Endothelial cell of umbilical vein (primary cell): ENCODE results near the gene KCNAB2. TPM values are rescaled to one million over a fixed set of nuclear protein-coding genes. Genes with fewer than 3 reads are reported as not detected.

ENCODE experiments used
- BruUV-seq: library from RNA; stranded (reverse); fragments of 400-500 nt; replicated peaks from 2 replicates; lab custom pipeline; 2021; lab: Mats Ljungman, UMichigan
- CTCF ChIA-PET: fragments of 300-600, 350-600 bp; sonication (Branson Sonifier 250); formaldehyde crosslinking; loops from one replicate; lab custom pipeline; 2021; ENCODE audit warnings: antibody characterized with exemption, inconsistent platforms; lab: Charles Lee
- POLR2A ChIA-PET: fragments of 300-600, 350-600 bp; sonication (Branson Sonifier 250); formaldehyde crosslinking; loops from one replicate; lab custom pipeline; 2021; ENCODE audit warnings: antibody characterized with exemption, inconsistent platforms; lab: Charles Lee
- DNase-seq: peaks from one replicate; pipeline ENCODE4 v3.0.0-alpha.2; 2011; ENCODE audit warnings: low read depth, low spot score
- FAIRE-seq: peaks from 2 replicates; lab custom pipeline; 2011; peaks lifted over from hg19 to GRCh38; lab: Jason Lieb, UNC
- H2AFZ ChIP-seq: 2 replicates; pipeline ENCODE4 v1.6.0; 2012; ENCODE audit warnings: low read depth, low read length, control low read depth, inconsistent platforms
- H3K27ac ChIP-seq: 2 replicates; pipeline ENCODE4 v1.5.1; 2011; ENCODE audit warnings: low read depth, mild to moderate bottlenecking, control low read depth, low read length, moderate library complexity; ENCODE audit not compliant: insufficient read depth
- H3K27me3 ChIP-seq, 2 experiments: 2 replicates each; pipeline versions ENCODE4 v1.6.0 to v1.6.1; 2011; ENCODE audit warnings: low read length in 2 of 2, mixed read lengths in 1 of 2; ENCODE audit not compliant: control insufficient read depth in 2 of 2, insufficient read depth in 2 of 2
- H3K36me3 ChIP-seq, 2 experiments: 2 replicates in 1 of 2; 3 replicates in 1 of 2; pipeline ENCODE4 v1.5.1; 2011; ENCODE audit warnings: low read length in 2 of 2, mild to moderate bottlenecking in 1 of 2, moderate library complexity in 1 of 2; ENCODE audit not compliant: control insufficient read depth in 2 of 2, insufficient read depth in 2 of 2; ENCODE audit errors: extremely low read depth in 1 of 2
- H3K4me1 ChIP-seq: 3 replicates; pipeline ENCODE4 v1.5.1; 2011; ENCODE audit warnings: mild to moderate bottlenecking, low read length; ENCODE audit not compliant: control insufficient read depth, insufficient read depth; ENCODE audit errors: extremely low read depth
- H3K4me2 ChIP-seq: 2 replicates; pipeline ENCODE4 v1.6.1; 2011; ENCODE audit warnings: low read length, control low read depth, mixed read lengths; ENCODE audit not compliant: insufficient read depth
- H3K4me3 ChIP-seq, 3 experiments: fragments of 200-600 bp in 1 of 3; sonication (generic), shearing (Covaris generic) in 1 of 3; replicated peaks in 1 of 3; 2 replicates each; pipeline ENCODE4 v1.5.1; 2011 to 2016; ENCODE audit warnings: control low read depth in 3 of 3, low read length in 3 of 3, mild to moderate bottlenecking in 2 of 3, inconsistent platforms in 1 of 3, low read depth in 1 of 3, moderate library complexity in 1 of 3; ENCODE audit not compliant: insufficient read depth in 1 of 3
- H3K79me2 ChIP-seq: 2 replicates; pipeline ENCODE4 v1.6.0; 2012; ENCODE audit warnings: low read length, inconsistent platforms; ENCODE audit not compliant: control insufficient read depth, insufficient read depth
- H3K9ac ChIP-seq: replicated peaks from 2 replicates; pipeline ENCODE3; 2011; ENCODE audit warnings: low read length, control low read depth; ENCODE audit not compliant: insufficient read depth; ENCODE audit errors: extremely low read depth
- H3K9me1 ChIP-seq: replicated peaks from 3 replicates; pipeline ENCODE4 v1.6.0; 2011; ENCODE audit warnings: mild to moderate bottlenecking, low read length; ENCODE audit not compliant: control insufficient read depth, insufficient read depth; ENCODE audit errors: extremely low read depth
- H3K9me3 ChIP-seq: replicated peaks from 2 replicates; pipeline ENCODE4 v1.5.1; 2012; ENCODE audit warnings: low read length, inconsistent platforms; ENCODE audit not compliant: control insufficient read depth, insufficient read depth
- H4K20me1 ChIP-seq: replicated peaks from 2 replicates; pipeline ENCODE3; 2011; ENCODE audit warnings: mild to moderate bottlenecking, low read length; ENCODE audit not compliant: control insufficient read depth, insufficient read depth; ENCODE audit errors: extremely low read depth
- EZH2 ChIP-seq: IDR thresholded peaks from 2 replicates; pipeline ENCODE4 v1.6.1; 2012; ENCODE audit warnings: borderline replicate concordance, low read depth, mild to moderate bottlenecking, moderate library complexity, low read length, inconsistent platforms; ENCODE audit not compliant: severe bottlenecking
- GATA2 ChIP-seq: IDR thresholded peaks from 2 replicates; pipeline ENCODE4 v1.7.0; 2011; ENCODE audit warnings: low read depth, mild to moderate bottlenecking, moderate library complexity, mixed read lengths, low read length; ENCODE audit not compliant: insufficient read length, insufficient read depth
- JUN ChIP-seq: IDR thresholded peaks from 2 replicates; pipeline ENCODE4 v1.6.1; 2011; ENCODE audit warnings: borderline replicate concordance, low read depth; ENCODE audit not compliant: insufficient read length, insufficient read depth
- MYC ChIP-seq: IDR thresholded peaks from one replicate; pipeline ENCODE4 v1.6.1; 2011; ENCODE audit warnings: mild to moderate bottlenecking, low read depth, low read length
- POLR2A ChIP-seq: IDR thresholded peaks from 2 replicates; pipeline ENCODE4 v1.6.1; 2012; ENCODE audit warnings: low read depth, mild to moderate bottlenecking, control low read depth, low read length
- POLR2AphosphoS5 ChIP-seq: IDR thresholded peaks from 2 replicates; pipeline ENCODE4 v1.6.1; 2012; ENCODE audit warnings: low read depth, mild to moderate bottlenecking, control low read depth, low read length, moderate library complexity; ENCODE audit not compliant: insufficient read depth
- dilution Hi-C: fragments of 300-500 bp; cut with MboI; formaldehyde crosslinking; loops from one replicate; pipeline ENCODE4 v1.15.0; 2019; ENCODE audit warnings: low sequenced_read_pairs; ENCODE audit not compliant: extremely low pct_ligation_motif_present
- intact Hi-C: fragments of 100-400 bp; cut with micrococcal nuclease; formaldehyde crosslinking; loops from one replicate; pipeline ENCODE4 v1.10.0; 2022
- polyA plus RNA-seq, 4 experiments: library from polyadenylated mRNA; depleted of rRNA in 3 of 4; stranded (reverse) in 3 of 4; unstranded in 1 of 4; fragments of >200 nt; gene quantifications; 2 replicates each; pipeline versions ENCODE4 v1.2.1 to v1.2.3, GENCODE V29; 2011 to 2012; ENCODE audit warnings: missing spikeins in 1 of 4
- total RNA-seq: library from RNA; stranded (reverse); gene quantifications from 2 replicates; pipeline ENCODE4 v1.2.3, GENCODE V29; 2021
- TF ChIP-seq, protein P1 (sequence below), 2 donors: IDR thresholded peaks; 1 replicate in 1 of 2; 2 replicates in 1 of 2; pipeline ENCODE4 v1.5.1; 2011; ENCODE audit warnings: low read length in 2 of 2, mild to moderate bottlenecking in 2 of 2, moderate library complexity in 2 of 2, control low read depth in 1 of 2, inconsistent platforms in 1 of 2, low read depth in 1 of 2; ENCODE audit not compliant: insufficient read depth in 1 of 2; ENCODE audit errors: extremely low read depth in 1 of 2
- TF ChIP-seq, protein P2 (sequence below): IDR thresholded peaks from 2 replicates; pipeline ENCODE4 v1.6.1; 2011; ENCODE audit not compliant: insufficient read depth, insufficient read length

The KCNAB2 gene
- total and polyA plus RNA-seq, 2 donors (not counting 3 experiments of a cell fraction or from before 2014, with no cell fraction given): 2.4 to 3.8 TPM

DNA sequence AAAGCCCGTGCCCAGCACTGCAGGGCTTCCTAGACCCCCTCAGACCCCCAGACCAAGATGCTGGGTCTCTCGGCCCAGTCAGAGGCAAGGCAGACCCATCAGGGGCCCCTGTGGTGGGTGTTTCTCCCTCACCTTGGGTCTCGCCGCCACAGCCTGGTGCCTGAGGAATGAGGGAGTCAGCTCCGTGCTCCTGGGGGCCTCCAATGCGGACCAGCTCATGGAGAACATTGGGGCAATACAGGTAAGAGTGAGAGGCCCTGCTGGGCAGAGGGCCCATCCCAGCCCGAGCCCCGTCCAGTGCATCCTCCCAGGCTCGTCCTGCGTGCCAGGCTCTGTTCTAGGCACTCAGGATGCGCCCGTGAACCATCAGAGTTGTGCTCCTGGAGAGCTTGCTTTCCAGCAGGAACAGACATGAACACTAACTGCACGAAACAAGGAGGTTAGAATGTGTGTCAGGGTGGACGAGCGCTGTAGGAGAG is 51.5 kb downstream of the KCNAB2 start:
- Histone ChIP-seq H2AFZ (no peak overlapping the region), H3K4me3 (no peak overlapping the region), H3K27me3 (no peaks in the 10 kb centered on the region), H3K9me3 (no peaks in the 10 kb centered on the region), H3K79me2 (no peaks in the 10 kb centered on the region), H4K20me1 (no peaks in the 10 kb centered on the region), H3K9ac (no peak overlapping the region), H3K4me1 (no peaks in the 10 kb centered on the region), H3K9me1 (no peaks in the 10 kb centered on the region), H3K4me2 (no peak overlapping the region), H3K27ac (no peak overlapping the region), H3K36me3 (no peaks in the 10 kb centered on the region)
- BruUV-seq: no TSS peak
- intact Hi-C loops: no loop called here
- TF ChIP-seq POLR2AphosphoS5 (no peak), EZH2 (no peak), GATA2 (no peak), MYC (no peak), JUN (no peak), POLR2A (no peak)
- TF ChIP-seq, protein P1, sequence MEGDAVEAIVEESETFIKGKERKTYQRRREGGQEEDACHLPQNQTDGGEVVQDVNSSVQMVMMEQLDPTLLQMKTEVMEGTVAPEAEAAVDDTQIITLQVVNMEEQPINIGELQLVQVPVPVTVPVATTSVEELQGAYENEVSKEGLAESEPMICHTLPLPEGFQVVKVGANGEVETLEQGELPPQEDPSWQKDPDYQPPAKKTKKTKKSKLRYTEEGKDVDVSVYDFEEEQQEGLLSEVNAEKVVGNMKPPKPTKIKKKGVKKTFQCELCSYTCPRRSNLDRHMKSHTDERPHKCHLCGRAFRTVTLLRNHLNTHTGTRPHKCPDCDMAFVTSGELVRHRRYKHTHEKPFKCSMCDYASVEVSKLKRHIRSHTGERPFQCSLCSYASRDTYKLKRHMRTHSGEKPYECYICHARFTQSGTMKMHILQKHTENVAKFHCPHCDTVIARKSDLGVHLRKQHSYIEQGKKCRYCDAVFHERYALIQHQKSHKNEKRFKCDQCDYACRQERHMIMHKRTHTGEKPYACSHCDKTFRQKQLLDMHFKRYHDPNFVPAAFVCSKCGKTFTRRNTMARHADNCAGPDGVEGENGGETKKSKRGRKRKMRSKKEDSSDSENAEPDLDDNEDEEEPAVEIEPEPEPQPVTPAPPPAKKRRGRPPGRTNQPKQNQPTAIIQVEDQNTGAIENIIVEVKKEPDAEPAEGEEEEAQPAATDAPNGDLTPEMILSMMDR (IDR thresholded peaks at IDR 0.05; ENCODE audit: extremely low read depth in 1 of 2, insufficient read depth in 1 of 2, low read depth in 1 of 2, low read length in 2 of 2): no peak
- TF ChIP-seq, protein P2, sequence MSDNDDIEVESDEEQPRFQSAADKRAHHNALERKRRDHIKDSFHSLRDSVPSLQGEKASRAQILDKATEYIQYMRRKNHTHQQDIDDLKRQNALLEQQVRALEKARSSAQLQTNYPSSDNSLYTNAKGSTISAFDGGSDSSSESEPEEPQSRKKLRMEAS: no peak
- CTCF ChIA-PET: interaction anchor here (0.8 to 1.5 kb wide), 3 partner anchors 12 to 44 kb away, joined by 3 to 5 read pairs (median 3); no protein-coding TSS in a partner anchor
- FAIRE-seq (no peak), DNase-seq (no peak)
- dilution Hi-C loops: no loop called here
- POLR2A ChIA-PET: no interaction called here
